C4-2B (cell line): ENCODE measurements around the gene LRP5.

Source experiments
- H3K27ac ChIP-seq: fragments of 450-650 bp; 2 replicates; pipeline ENCODE4 v1.5.1; 2017
- CTCF ChIP-seq: fragments of 450-650 bp; conservative IDR thresholded peaks from 2 replicates; pipeline ENCODE4 v1.5.1; 2017; ENCODE audit warnings: mild to moderate bottlenecking
- ZFX ChIP-seq: fragments of 450-650 bp; IDR thresholded peaks from 2 replicates; pipeline ENCODE4 v1.6.1; 2017

LRP5 gene

DNA sequence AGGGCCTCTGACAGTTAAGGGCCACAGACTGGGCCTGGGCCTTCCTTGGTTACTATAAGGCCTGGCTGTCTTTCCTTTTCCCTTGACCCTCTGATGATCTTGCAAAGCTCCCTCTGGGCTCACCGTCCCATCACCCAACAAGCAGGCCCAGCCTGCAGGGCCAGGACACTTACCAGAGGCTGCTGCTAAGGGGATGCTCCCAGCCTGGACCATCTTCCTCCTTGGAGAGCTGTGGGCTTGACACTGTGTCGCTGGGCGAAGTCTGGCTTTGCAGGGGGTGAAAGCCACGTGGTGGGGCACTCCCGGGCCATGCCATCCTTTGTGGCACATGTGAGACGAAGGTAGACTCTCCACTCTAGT, 44.5 kb upstream of the LRP5 start:
- no peak overlapping the region for H3K27ac ChIP-seq
- TF ChIP-seq ZFX (no peak), CTCF (no peak)

DNA sequence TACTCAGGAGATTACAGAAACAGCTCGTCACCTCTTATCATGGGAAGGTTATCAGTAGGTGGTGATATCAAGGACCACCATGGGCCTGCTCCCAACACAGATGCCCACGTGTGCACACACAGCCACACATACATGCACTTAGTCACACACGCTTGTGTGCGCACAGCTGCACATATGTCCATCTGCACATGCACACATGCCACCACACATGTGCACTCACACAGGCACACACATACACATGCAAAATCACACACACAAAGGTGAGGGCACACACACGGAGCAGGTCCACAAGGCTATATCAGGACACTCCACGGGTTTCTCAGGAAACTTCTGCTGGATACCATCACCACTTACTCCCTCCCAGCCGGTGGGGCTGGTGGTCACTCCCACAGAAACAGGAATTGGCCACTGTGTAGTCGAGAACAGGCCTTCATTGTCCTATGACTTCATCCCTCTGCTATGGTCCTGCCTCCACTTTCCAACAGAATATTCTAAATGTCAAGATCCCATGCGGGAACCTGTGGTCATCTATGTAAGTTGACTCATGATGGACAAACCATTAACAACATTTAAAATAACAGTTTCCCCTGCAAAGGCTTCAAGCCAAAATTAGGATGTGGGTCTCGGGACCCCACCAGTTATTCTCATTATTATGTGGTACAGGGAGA, 42.8 kb upstream of the LRP5 start:
- H3K27ac ChIP-seq = no peak overlapping the region

GRCh38 chr11:68270196-68271022, 42.0 kb upstream of the LRP5 start:
- peak overlapping the region; percentile 86 for H3K27ac ChIP-seq
- no peak for TF ChIP-seq CTCF
- no peak for TF ChIP-seq ZFX

More for the DNA sequence above, 42.8 kb upstream of the LRP5 start:
- TF ChIP-seq CTCF = no peak
- TF ChIP-seq ZFX = no peak

- TF ChIP-seq ZFX (no peak), CTCF (peak; percentile 66; the same call in 1 of the 2 replicates)
- H3K27ac ChIP-seq = peak overlapping the region; percentile 86
Observed at GRCh38 chr11:68271023-68271780, 41.2 kb upstream of the LRP5 start.

DNA sequence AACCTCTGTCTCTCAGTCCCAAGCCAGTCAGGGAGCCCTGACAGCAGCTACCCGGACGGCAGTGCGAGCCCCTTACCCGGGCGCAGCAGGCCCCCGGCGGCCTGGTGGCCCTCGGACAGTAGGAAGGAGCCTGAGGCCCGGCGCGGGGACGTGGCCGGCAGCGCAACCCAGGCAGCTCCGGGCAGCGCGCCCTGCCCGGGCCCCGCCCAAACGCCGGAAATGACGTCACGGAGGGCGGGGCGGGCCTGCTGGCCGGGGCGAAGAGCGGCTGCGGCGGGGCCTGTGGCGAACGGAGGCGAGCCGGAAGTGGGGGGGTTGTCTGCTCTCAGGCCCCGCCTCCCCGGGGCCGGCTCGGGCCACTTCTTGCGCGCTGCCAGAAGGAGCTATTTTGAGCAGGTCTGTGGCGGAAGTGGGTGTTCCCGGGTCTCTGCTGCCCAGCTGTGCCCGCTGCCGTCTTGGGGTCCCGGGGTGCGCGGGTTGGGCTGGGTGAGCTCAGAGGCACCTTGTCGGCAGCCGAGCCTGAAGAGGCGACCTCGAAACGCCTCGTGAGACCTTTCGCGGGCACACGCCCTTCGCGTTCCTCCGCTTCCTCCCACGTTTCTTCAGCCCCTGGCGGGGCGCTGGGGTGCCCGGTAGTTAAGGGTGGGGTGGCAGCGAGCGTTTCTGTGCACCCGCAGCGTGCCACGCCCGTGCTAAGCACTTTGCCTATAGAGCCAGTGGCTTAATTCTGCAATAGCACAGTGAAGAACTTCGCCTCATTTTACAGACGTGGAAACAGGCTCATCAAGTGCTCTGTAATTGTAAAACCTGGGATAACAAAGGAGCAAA, 40.4 kb upstream of the LRP5 start, which contains the start of gene C11orf24:
Gene C11orf24, minus strand, starts transcription at position 193 of the 828 bp plus-strand sequence. CDS start 8,206 bp downstream, outside the sequence.
- peak within 1 kb of the TSS; percentile 86 for H3K27ac ChIP-seq
- TF ChIP-seq CTCF = no peak
- TF ChIP-seq ZFX = peak; percentile 90

- peak overlapping the region; percentile 86; the same call in 1 of the 2 replicates for H3K27ac ChIP-seq
- TF ChIP-seq ZFX (no peak), CTCF (no peak)
Observed at GRCh38 chr11:68273026-68273738, 39.2 kb upstream of the LRP5 start.
